SJCRH30 (cell line): Measurements from ENCODE around the gene DNAI4. TPM values are rescaled to one million over a fixed set of nuclear protein-coding genes. Genes with fewer than 3 reads are reported as not detected.

Source experiments
- DNase-seq, 2 experiments: peaks; one replicate each; pipeline ENCODE4 v3.0.0-alpha.2; 2015 to 2020
- H3K27ac ChIP-seq: fragments of 250-450 bp; sonication (Bioruptor Pico); 2 replicates; pipeline ENCODE4 v1.5.1; 2020; ENCODE audit warnings: mild to moderate bottlenecking, moderate library complexity
- H3K27me3 ChIP-seq: fragments of 250-450 bp; sonication (Bioruptor Pico); 2 replicates; pipeline ENCODE4 v1.5.1; 2020; ENCODE audit warnings: mild to moderate bottlenecking, moderate library complexity
- H3K36me3 ChIP-seq: fragments of 250-450 bp; sonication (Bioruptor Pico); 2 replicates; pipeline ENCODE4 v1.5.1; 2020; ENCODE audit warnings: mild to moderate bottlenecking, moderate library complexity
- H3K4me1 ChIP-seq: fragments of 250-450 bp; sonication (Bioruptor Pico); 2 replicates; pipeline ENCODE4 v1.5.1; 2020; ENCODE audit warnings: mild to moderate bottlenecking, moderate library complexity
- H3K4me3 ChIP-seq: fragments of 250-450 bp; sonication (Bioruptor Pico); 2 replicates; pipeline ENCODE4 v1.5.1; 2020; ENCODE audit warnings: mild to moderate bottlenecking, moderate library complexity
- H3K9me3 ChIP-seq: fragments of 250-450 bp; sonication (Bioruptor Pico); replicated peaks from 2 replicates; pipeline ENCODE4 v1.5.1; 2020; ENCODE audit warnings: mild to moderate bottlenecking, moderate library complexity
- total RNA-seq: library from RNA; depleted of rRNA; stranded (reverse); fragments of >200 nt; shearing (Covaris generic); gene quantifications from 2 replicates; pipeline ENCODE4 v1.2.3, GENCODE V29; 2014; rRNA removed

Gene DNAI4
- total RNA-seq, 1 experiment from 2014 or later = 0.32 TPM

DNA sequence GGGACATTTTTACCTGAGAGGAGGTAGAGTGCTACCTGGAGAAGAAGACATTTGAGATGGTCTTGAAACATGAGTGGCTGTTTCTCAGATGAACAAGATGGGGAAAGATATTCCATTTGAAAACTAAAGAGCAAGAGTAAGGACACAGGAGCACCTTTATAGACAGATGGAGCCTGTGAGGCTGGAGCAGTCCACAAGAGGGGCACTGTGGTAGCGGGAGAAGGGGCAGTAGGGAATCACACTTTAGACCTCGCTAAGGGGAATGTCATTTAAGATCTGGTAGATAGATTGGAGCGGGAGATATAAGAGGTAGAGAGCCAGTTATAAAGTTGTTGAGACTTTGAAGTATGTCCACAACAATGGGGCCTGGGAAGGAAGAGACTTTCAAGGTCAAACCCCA, 149.0 kb downstream of the DNAI4 start:
- no peak overlapping the region for H3K4me3 ChIP-seq
- H3K4me1 ChIP-seq = no peaks in the 10 kb centered on the region
- H3K27ac ChIP-seq = no peak overlapping the region
- no peaks in the 10 kb centered on the region for H3K9me3 ChIP-seq
- no peaks in the 10 kb centered on the region for H3K27me3 ChIP-seq
- DNase-seq = no peak
- H3K36me3 ChIP-seq = no peaks in the 10 kb centered on the region

DNA sequence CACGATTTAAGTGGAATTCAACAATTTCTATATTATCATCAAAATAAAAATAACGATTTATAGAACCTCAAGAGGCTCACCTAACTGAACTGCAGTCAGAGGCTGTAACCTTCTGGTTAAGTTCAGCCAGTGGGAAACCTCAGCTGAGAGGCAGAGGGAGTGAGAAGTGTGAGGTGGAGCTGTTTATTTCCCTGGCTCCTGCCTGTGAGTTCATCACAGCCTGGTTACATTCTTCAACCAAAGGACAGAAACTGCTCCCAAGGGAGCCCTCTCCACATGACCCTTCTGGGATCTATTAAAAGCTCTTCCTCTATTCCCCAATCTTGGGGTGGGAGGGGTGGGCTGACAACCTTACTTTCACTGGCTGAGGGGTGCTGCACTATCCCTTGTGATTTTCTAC, 150.2 kb downstream of the DNAI4 start:
- Histone ChIP-seq H3K27ac (no peak overlapping the region), H3K4me3 (no peak overlapping the region), H3K9me3 (no peaks in the 10 kb centered on the region), H3K27me3 (no peaks in the 10 kb centered on the region), H3K36me3 (no peaks in the 10 kb centered on the region), H3K4me1 (no peaks in the 10 kb centered on the region)
- no peak for DNase-seq

DNA sequence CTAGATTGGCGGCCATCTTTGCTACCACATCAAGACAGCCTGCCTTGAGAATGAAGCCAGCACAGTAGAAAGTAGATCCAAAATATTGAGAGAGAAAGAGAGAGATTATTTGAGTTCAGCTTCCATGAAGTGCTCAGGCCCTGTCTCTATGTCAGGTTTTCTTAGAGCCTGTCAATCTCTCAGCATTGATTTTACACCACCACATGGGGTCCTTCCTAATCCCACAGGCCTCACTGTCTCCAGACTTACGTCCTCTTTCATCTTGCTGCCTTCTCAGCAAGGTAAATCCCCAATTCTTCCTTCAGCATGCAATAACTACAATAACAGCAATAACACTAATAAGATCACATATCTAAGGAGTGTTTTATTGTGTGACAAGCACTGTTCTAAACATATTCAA, 151.4 kb downstream of the DNAI4 start:
- Histone ChIP-seq H3K36me3 (no peaks in the 10 kb centered on the region), H3K4me1 (no peaks in the 10 kb centered on the region), H3K9me3 (no peaks in the 10 kb centered on the region), H3K27ac (no peak overlapping the region), H3K4me3 (no peak overlapping the region), H3K27me3 (no peaks in the 10 kb centered on the region)
- no peak for DNase-seq

DNA sequence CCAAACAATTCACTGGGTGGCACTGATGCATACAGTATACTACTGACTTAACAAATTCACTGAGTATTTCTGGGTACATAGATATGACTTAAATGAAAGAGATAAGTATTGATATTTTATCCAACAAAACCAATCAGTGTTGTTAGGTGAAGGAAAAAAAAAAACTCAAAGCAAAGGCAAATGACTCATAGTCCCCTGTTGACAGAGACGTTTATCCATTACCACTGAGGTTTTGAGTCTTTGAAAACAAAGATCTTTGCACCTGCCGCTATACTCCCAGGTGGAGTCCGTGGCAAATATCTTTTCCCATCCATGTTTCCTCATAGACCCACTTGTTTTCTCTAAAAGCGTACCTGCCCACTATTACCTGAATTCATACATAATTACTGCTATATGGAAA, 154.0 kb downstream of the DNAI4 start:
- Histone ChIP-seq H3K27ac (no peak overlapping the region), H3K4me3 (no peak overlapping the region), H3K4me1 (no peaks in the 10 kb centered on the region), H3K27me3 (no peaks in the 10 kb centered on the region), H3K9me3 (no peaks in the 10 kb centered on the region), H3K36me3 (no peaks in the 10 kb centered on the region)
- no peak for DNase-seq

DNA sequence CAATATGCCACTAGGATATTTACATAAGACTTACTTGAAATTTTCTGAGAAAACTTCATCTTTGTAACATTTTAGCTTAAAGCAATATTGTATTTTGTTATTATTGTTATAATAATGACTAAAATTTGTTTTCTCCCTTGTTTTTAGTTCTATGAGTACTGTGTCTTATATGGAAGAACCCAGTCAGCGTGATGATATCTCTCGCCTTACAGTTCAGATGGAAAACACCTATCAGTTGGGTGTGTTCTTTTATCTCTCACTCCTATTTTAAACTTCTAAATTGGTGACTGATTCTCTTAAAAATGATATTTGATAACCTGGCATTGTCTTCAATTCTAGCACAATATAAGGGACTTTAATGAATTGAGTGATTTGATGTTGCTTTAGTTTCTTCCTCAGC, 154.4 kb downstream of the DNAI4 start:
- Histone ChIP-seq H3K27ac (no peak overlapping the region), H3K27me3 (no peaks in the 10 kb centered on the region), H3K36me3 (no peaks in the 10 kb centered on the region), H3K9me3 (no peaks in the 10 kb centered on the region), H3K4me3 (no peak overlapping the region), H3K4me1 (no peaks in the 10 kb centered on the region)
- DNase-seq = no peak

DNA sequence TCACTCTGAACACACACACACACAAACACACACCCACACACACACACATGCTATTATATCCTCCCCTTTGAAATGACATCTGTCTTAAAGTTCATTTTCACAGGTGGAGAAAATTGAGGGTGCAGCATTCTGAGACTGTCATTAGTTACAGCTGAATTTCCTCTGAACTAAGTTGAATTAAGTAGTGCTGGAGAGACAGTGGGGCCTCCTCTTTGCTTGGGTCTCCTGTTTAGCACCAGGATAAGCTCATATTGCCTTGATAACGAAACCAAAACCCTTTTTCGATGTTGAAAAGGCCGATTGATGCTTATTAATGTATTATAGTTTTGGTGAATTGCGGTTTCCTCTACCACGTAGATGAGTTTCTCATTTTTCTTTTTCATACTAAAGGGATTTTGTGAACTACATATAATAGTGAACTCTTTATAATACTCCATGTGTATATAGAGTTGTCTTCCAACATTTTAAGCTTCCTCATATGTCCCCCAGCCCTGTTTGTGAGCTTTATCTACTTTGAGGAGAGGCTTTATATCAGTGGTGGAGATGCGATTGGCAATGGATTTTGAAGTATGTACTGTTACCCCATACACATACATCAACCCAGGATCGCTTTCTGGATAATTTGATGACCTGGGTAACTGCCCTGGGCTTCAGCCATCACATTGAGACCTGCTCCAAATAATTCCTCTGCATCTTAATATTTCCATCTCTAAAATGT, 155.0 kb downstream of the DNAI4 start:
- Histone ChIP-seq H3K36me3 (no peaks in the 10 kb centered on the region), H3K9me3 (no peaks in the 10 kb centered on the region), H3K4me1 (no peaks in the 10 kb centered on the region), H3K4me3 (no peak overlapping the region), H3K27me3 (no peaks in the 10 kb centered on the region), H3K27ac (no peak overlapping the region)
- no peak for DNase-seq

DNA sequence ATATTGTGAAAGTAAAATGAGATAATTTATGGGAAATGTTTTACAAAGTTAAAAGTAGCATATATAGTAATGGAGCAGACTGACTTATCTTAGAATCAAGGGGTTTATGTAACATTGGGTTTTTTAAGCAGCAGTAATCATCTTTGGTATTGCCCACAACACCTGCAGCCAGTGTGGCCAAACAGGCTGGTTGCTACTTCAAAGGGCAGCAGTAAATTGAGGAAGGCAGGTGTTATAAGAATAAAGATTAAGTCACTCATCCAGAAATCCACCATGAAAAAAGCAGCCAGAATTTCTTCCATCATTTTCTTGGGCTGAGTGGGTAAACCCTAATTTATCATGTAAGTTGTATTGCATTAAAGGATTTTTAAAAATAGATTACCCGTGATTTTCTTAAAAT, 155.7 kb downstream of the DNAI4 start:
- no peak for DNase-seq
- Histone ChIP-seq H3K4me3 (no peak overlapping the region), H3K4me1 (no peaks in the 10 kb centered on the region), H3K9me3 (no peaks in the 10 kb centered on the region), H3K27ac (no peak overlapping the region), H3K27me3 (no peaks in the 10 kb centered on the region), H3K36me3 (no peaks in the 10 kb centered on the region)

DNA sequence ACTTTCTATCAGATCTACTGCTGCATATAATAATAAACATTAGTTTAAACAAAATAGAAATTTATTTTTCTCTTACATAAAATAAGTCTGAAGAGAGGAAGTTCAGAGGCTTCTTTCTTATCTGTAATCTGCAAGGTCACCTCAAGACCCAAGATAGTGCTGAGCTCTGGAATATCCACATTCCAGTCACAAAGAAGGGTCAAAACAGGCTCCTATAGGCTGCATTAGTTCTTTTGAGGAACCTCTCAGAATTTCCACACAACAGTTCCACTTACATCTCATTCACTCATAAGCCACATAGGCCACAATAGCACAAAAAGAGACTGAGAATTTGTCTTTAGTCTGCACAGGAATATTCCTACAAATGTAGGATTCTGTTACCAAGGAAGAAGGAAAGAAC, 157.0 kb downstream of the DNAI4 start:
- Histone ChIP-seq H3K36me3 (no peaks in the 10 kb centered on the region), H3K27me3 (no peaks in the 10 kb centered on the region), H3K4me1 (no peaks in the 10 kb centered on the region), H3K4me3 (no peak overlapping the region), H3K27ac (no peak overlapping the region), H3K9me3 (no peaks in the 10 kb centered on the region)
- DNase-seq = no peak

DNA sequence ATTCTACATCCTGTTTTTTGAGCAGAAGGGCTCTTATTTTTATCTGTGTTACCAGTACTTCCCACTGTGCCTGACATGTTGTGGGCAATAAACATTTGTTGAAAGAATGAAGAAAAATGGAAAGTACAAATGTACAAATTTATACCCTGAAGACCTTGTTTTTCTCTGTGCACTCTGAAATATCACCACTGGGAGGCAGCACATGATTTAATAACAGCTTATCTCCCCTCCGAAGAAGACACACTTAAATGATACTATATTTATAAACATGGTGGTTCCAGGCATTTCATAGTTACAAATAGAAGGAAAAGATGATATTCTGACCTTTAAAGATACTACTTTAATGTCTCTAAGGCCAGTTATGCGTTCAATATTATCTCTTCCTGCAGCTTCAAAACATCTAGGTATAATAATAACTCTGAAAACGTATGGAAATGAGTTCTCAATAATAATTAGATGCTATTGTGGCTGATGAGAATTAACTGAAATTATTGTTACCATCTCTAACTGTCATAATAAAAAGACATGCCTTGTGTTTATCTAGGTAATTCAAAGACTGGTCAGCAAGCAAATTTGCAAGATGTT, 159.6 kb downstream of the DNAI4 start:
- H3K9me3 ChIP-seq = no peaks in the 10 kb centered on the region
- no peaks in the 10 kb centered on the region for H3K36me3 ChIP-seq
- H3K27ac ChIP-seq = no peak overlapping the region
- DNase-seq = peak; percentile 11 to 67
- no peak overlapping the region for H3K4me3 ChIP-seq
- no peaks in the 10 kb centered on the region for H3K4me1 ChIP-seq
- no peaks in the 10 kb centered on the region for H3K27me3 ChIP-seq

Other genes starting within 250 kb of the DNAI4 start
- not detected in 2 replicates for gene DYNLT5, start 172.4 kb downstream of the DNAI4 start, total RNA-seq
- gene INSL5, start 123.6 kb downstream of the DNAI4 start, total RNA-seq = not detected in 2 replicates
- gene MIER1, start 134 bp upstream of the DNAI4 start, total RNA-seq = 32.9 and 39.3 TPM in 2 replicates
- gene SLC35D1, start 129.3 kb upstream of the DNAI4 start, total RNA-seq = 18.7 and 19.6 TPM in 2 replicates
- 0.14 TPM in 1 of 2 replicates, not detected in the other for gene C1orf141, start 210.1 kb upstream of the DNAI4 start, total RNA-seq
- gene IL23R, start 241.6 kb upstream of the DNAI4 start, total RNA-seq = not detected in 2 replicates